NCI-H748 (cell line): ENCODE results near the gene PRKG1.

Experiments used
- DNase-seq: peaks from one replicate; lab custom pipeline; 2025; ENCODE audit not compliant: unreplicated experiment; lab: John Stamatoyannopoulos, UW

Gene PRKG1

DNA sequence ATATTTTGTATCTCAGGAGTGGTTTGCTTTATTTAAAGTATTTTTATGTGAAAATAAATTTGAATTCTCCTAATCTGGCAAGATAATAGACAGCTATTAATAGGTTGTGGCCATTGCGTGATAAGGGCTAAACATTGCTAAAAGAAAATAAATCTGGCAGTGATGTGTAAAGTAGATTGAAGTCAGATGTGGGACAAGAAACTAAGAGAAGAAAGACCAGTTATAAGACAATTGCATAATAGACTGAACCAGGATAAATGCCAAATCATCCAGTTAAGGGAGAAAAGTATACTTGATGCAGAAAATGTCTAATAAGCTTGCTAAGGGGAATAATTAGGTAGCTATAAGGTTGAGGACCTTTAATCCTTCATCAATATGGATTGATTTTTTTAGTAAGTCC is 822.6 kb downstream of the PRKG1 start:
- no peak for DNase-seq

DNA sequence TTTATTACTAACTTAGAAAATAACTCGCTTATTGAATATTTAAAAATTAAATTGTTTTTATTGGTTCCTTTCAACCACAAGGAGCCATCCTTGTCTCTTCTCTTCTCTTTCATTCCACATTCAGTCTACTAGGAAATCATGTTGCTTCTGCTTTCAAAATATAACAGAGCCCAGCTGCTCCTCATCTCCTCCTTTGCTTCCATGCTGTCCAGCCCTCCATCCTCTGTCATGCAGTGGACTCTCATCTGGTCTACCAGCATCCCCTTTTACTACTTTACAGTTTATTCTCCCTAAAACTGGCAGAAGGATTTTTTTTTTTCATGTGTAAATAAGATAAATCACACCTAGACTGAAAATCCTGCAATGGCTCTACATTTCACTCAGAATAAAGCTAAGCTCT is 823.3 kb downstream of the PRKG1 start:
- DNase-seq: no peak

DNA sequence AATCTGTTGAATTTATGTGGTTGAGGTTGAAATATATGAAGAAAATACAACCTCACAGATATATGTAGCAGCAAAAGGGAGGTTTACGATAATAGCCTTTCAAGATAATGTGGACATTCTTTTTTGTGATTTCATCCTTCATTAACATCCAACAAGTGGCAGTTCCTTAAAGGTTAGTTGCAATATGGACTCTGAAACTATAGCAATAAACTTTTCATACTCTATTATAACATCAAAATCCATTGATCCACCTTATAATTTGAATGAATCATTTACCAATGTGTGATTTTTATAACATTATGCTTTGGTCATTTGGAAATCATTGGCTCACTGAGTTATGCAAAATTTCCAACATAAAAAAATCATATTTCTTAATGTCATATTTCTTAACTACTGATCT is 825.9 kb downstream of the PRKG1 start:
- DNase-seq: no peak

DNA sequence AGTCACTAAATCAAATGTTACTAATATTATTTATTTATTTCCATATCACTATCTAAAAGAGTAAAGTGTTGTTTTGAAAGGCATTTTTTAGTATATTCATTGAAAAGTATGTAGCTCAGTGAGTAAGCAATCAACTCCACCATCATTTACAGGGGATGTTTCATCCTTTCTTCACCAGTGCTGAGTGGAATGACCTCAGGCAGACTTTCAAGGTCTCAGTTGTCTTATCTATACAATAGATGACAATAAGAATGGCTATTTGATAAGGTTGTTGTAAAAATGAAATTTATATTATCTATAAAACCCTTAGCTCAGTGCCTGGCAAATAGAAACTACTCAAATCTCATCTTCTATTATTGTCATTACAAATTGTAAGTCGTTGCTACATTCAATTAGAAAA is 829.4 kb downstream of the PRKG1 start:
- DNase-seq: no peak

DNA sequence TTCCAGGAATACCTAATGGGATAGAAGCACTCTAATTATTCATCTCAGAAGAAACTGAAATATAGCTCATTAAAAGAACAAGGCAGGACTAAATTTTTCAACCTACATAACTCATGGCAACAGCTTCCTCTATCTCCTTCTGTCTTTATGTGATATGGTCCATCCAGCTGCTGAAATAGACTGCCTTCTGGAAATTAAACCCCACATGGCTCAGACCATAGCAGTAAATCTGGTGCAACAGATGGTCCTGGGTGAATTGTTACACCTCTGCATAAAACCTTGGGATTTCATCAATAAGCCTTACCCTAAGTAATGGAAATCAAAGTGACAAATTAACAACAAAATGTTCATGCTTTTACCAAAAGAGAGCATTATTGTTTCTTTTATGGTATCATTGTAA is 830.7 kb downstream of the PRKG1 start:
- no peak for DNase-seq

DNA sequence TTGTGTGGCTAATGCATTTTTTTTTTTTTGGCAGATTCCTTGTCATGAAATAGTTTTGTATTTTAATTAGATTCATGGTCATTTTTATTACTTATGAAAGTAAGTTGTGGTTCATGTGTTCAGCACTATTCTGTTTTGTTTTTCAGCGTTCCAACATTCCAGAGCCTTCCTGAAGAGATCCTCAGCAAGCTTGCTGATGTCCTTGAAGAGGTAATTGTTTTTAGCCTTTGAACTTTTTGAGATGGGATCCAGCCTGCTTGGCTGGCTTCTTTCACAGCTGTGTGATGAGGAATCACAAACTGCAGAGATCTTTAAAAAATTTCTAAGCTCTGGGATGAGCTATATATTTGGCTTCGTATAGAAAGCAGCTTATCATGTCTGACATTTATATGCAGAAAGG is 833.1 kb downstream of the PRKG1 start:
- DNase-seq: no peak

DNA sequence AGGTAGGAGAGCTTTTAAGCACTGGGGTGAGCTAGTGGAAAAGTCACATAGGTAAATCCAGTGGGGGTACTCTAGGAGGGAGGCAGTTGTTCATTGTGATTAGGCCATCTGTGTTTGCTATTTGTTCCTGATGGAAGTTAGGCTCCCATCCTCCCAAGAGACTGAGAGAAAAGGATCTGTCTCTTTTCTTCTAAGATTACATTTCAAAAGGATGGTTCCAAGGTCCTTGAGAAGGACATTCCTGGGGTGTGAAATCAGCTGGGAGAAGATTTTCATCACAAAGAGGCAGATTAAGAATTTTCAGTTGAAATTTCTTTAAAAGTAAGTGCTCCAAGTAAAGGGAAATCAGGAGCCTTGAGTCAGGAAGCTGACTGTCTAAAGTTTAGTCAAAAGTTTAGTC is 835.9 kb downstream of the PRKG1 start:
- DNase-seq: no peak

- DNase-seq: no peak
These were observed 836.3 kb downstream of the PRKG1 start for GRCh38 chr10:51910596-51910995.

DNA sequence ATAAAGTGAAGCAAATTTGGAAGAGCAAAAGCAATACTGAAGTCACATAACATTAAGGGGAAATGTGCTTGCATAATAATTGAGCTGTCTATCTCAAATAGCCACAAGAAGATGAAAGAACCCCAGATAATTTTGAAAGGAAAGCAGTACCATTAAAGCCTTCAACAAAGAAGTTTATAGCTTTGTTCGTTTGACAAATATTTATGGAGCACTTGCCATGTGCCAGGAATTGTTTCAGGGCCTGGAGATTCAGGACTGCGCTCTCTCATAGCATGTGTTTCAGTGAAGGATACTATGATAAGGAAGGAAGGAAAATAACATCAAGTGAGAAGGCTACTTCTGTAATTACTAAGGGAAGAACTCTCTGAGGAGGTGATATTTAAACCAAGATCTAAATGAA is 837.4 kb downstream of the PRKG1 start:
- DNase-seq: no peak

- no peak for DNase-seq
These were observed 840.8 kb downstream of the PRKG1 start for GRCh38 chr10:51915031-51915542.

- no peak for DNase-seq
These were observed 844.2 kb downstream of the PRKG1 start for GRCh38 chr10:51918440-51918839.

DNA sequence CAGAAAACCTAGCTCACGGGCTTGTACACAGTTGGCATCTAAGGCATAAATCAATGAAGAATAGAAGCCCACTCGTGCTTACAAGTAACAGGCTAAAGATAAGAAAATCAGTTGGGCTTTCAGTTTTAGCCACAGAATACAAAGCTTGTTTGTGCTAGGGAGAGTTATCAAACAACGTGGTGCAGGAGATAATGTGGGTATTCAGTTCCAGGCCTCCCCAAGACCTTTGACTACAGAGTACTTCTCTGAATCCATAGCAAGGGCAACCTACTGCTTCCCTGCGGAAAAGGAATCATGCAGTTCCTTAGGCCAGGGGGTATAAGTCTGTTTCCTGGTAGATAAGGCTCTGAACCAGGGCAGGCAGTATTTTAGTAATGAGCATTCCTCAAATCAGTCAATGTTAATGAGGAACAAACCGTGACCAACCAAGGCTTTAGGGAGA is 844.6 kb downstream of the PRKG1 start:
- DNase-seq: no peak

DNA sequence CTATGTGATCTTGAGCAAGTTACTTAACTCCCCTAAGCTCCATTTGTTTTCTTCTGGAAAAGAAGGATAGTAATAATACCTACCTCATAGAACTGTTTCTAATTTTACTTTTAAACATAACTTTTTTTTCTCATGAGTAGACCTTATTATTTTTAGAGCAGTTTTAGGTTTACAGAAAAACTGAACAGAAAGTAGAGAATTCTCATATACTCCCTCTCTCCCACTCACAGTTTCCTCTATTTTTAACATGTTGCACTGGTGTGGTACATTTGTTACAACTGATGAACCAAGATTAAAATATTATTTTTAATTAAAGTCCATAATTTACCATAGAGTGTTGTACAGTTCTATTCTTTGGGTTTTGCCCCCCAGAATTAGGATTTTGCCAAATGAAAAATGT is 846.4 kb downstream of the PRKG1 start:
- no peak for DNase-seq

GRCh38 chr10:51924359-51924758 is 850.1 kb downstream of the PRKG1 start:
- no peak for DNase-seq

DNA sequence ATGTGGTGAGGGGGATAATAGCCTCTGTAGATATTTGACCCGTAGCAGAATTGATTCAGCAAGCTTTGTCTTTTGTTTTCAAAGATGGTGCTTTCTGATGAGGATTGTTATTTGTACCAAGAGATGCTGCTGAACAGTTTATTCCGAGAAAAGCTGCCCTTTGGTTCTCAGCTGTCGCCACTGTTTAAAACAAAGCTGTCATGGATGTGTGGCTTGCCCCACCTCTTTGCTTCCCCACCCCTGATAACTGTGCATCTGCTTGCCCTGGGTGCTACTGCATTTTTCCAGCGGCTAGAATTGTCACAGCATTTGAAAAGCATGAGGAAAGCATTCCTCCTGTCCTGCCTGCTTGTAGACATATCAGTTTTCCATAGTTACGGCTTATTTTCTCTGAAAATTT is 852.0 kb downstream of the PRKG1 start:
- no peak for DNase-seq

- DNase-seq: no peak
These were observed 853.9 kb downstream of the PRKG1 start for GRCh38 chr10:51928162-51928561.

GRCh38 chr10:51932530-51932929 is 858.2 kb downstream of the PRKG1 start:
- no peak for DNase-seq

- no peak for DNase-seq
These were observed 860.1 kb downstream of the PRKG1 start for GRCh38 chr10:51934373-51934772.

GRCh38 chr10:51935341-51935740 is 861.1 kb downstream of the PRKG1 start:
- DNase-seq: no peak

DNA sequence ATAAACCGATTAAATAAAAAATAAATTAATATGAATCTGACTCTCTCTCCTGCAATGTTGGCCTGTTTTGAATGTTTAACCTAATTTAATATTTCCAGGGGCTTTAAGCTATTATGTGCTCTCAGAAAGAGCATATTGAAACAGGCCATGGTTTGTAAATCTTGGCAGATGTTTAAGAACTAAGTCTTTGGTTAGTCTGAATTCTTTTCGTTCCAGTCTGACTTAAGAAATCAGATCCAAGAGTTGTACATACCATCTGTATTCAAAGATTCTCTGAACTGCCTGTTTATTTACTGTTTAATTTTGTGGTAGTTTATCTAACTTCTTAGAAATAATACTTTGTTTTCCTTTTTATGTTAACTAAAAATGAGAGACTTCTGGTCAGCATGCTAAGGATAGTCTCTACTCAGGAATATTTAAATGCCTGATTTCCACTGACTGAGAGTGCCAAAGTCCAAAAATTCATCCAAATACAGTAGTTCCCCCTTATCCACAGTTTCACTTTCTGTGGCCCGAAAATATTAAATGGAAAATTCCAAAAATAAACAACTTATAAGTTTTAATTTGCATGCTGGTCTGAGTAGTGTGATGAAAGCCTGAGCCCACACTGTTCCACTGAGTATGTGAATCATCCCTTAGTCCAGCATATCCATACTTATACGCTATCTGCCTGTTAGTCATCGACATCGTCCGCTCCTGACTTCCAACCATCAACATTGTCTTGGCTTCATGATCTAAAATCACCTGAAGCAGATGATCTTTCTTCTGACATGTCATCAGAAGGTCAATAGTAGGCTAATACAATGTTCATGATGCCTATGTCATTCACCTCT is 863.2 kb downstream of the PRKG1 start:
- DNase-seq: no peak

- no peak for DNase-seq
These were observed 876.2 kb downstream of the PRKG1 start for GRCh38 chr10:51950371-51950995.

GRCh38 chr10:51950996-51951555 is 876.8 kb downstream of the PRKG1 start:
- DNase-seq: no peak
